HCT116 (cell line): Measurements from ENCODE around the gene COL23A1. TPM values are rescaled to one million over a fixed set of nuclear protein-coding genes. Genes with fewer than 3 reads are reported as not detected.

Experiments used
- ATAC-seq: fragments of 200-7000 bp; cut with Tn5 transposase; 2 replicates; pipeline ENCODE4 v1.9.1; 2020; ENCODE audit warnings: mild to moderate bottlenecking, moderate library complexity
- BruUV-seq: library from RNA; stranded (reverse); fragments of 400-500 nt; replicated peaks from 2 replicates; lab custom pipeline; 2021; lab: Mats Ljungman, UMichigan
- CTCF ChIA-PET: fragments of 300-600 bp; sonication (Branson Sonifier 250); formaldehyde crosslinking; loops from one replicate; lab custom pipeline; 2021; ENCODE audit warnings: antibody characterized with exemption; lab: Charles Lee
- POLR2A ChIA-PET: fragments of 300-600, 350-600 bp; sonication (Branson Sonifier 250); formaldehyde crosslinking; loops from one replicate; lab custom pipeline; 2021; ENCODE audit warnings: antibody characterized with exemption; lab: Charles Lee
- RAD21 ChIA-PET, 2 experiments: fragments of 300-600 bp; sonication (Branson Sonifier 250); formaldehyde crosslinking; loops; one replicate each; lab custom pipeline; 2023; ENCODE audit warnings: low total read pairs in 2 of 2; ENCODE audit not compliant: uncharacterized antibody in 2 of 2, unreplicated experiment in 2 of 2, low non-redundant PET in 1 of 2; lab: Charles Lee
- DNase-seq: peaks from one replicate; pipeline ENCODE4 v3.0.0-alpha.2; 2010; ENCODE audit warnings: low read depth, low spot score
- H2AFZ ChIP-seq: fragments of 200-600 bp; shearing (Covaris generic), sonication (generic); 2 replicates; pipeline ENCODE4 v1.6.1; 2017; ENCODE audit warnings: low read depth, mixed run types, mixed read lengths, antibody characterized with exemption, low read length; ENCODE audit not compliant: poor library complexity, severe bottlenecking
- H3K27ac ChIP-seq: 2 replicates; pipeline ENCODE4 v1.5.1; 2012; ENCODE audit warnings: low read depth, low read length
- H3K27me3 ChIP-seq: fragments of 200-600 bp; sonication (generic); 2 replicates; pipeline ENCODE4 v1.6.1; 2016; ENCODE audit warnings: mixed run types, low read length, mixed read lengths; ENCODE audit not compliant: insufficient read depth
- H3K36me3 ChIP-seq, 2 experiments: fragments of 200-500 bp in 1 of 2; fragments of 200-600 bp in 1 of 2; sonication (Bioruptor generic) in 1 of 2; sonication (generic) in 1 of 2; 2 replicates each; pipeline versions ENCODE4 v1.5.1 to v1.6.1; 2014 to 2016; ENCODE audit warnings: low read length in 2 of 2, inconsistent platforms in 1 of 2, mixed read lengths in 1 of 2, mixed run types in 1 of 2; ENCODE audit not compliant: insufficient read depth in 2 of 2, control insufficient read depth in 1 of 2
- H3K4me1 ChIP-seq, 2 experiments: fragments of 200-600 bp in 1 of 2; sonication (generic) in 1 of 2; 2 replicates each; pipeline versions ENCODE4 v1.5.1 to v1.6.1; 2012 to 2017; ENCODE audit warnings: low read length in 2 of 2, inconsistent platforms in 1 of 2, mild to moderate bottlenecking in 1 of 2, mixed read lengths in 1 of 2, mixed run types in 1 of 2, moderate library complexity in 1 of 2; ENCODE audit not compliant: insufficient read depth in 2 of 2, control insufficient read depth in 1 of 2
- H3K4me2 ChIP-seq: fragments of 200-600 bp; sonication (generic); 2 replicates; pipeline ENCODE4 v1.6.1; 2017; ENCODE audit warnings: mixed run types, low read length, mixed read lengths
- H3K4me3 ChIP-seq, 2 experiments: fragments of 200-600 bp in 1 of 2; sonication (generic) in 1 of 2; replicated peaks in 1 of 2; 2 replicates each; pipeline ENCODE4 v1.5.1; 2011 to 2016; ENCODE audit warnings: low read length in 2 of 2, control low read depth in 1 of 2, low read depth in 1 of 2, mild to moderate bottlenecking in 1 of 2, mixed read lengths in 1 of 2, mixed run types in 1 of 2
- H3K79me2 ChIP-seq: fragments of 200-600 bp; sonication (generic); 2 replicates; pipeline ENCODE4 v1.6.1; 2017; ENCODE audit warnings: mild to moderate bottlenecking, mixed run types, low read length, moderate library complexity, mixed read lengths; ENCODE audit not compliant: insufficient read depth
- H3K9ac ChIP-seq: fragments of 200-600 bp; sonication (generic); 2 replicates; pipeline ENCODE4 v1.6.1; 2016; ENCODE audit warnings: low read length, mixed read lengths
- H3K9me2 ChIP-seq: fragments of 200-600 bp; sonication (generic), shearing (Covaris generic); 2 replicates; pipeline ENCODE4 v1.6.1; 2017; ENCODE audit warnings: mixed run types, mild to moderate bottlenecking, moderate library complexity; ENCODE audit not compliant: insufficient read depth
- H3K9me3 ChIP-seq, 2 experiments: fragments of 200-500 bp in 1 of 2; fragments of 200-600 bp in 1 of 2; sonication (Bioruptor generic) in 1 of 2; sonication (generic) in 1 of 2; 2 replicates each; pipeline ENCODE4 v1.6.1; 2014 to 2017; ENCODE audit warnings: low read length in 2 of 2, mixed read lengths in 2 of 2, inconsistent platforms in 1 of 2, low read depth in 1 of 2, mild to moderate bottlenecking in 1 of 2, mixed run types in 1 of 2, moderate library complexity in 1 of 2; ENCODE audit not compliant: control insufficient read depth in 1 of 2, insufficient read depth in 1 of 2
- H4K20me1 ChIP-seq: fragments of 200-600 bp; sonication (generic), shearing (Covaris generic); 2 replicates; pipeline ENCODE4 v1.6.1; 2017; ENCODE audit warnings: mixed run types, mild to moderate bottlenecking, moderate library complexity; ENCODE audit not compliant: insufficient read depth
- ATF3 ChIP-seq: IDR thresholded peaks from 2 replicates; pipeline ENCODE4 v1.6.1; 2012
- CBX3 ChIP-seq: IDR thresholded peaks from 2 replicates; pipeline ENCODE4 v1.6.1; 2012; ENCODE audit warnings: low read depth
- CTCF ChIP-seq, 3 experiments: fragments of 200-600 bp in 1 of 3; sonication (generic) in 1 of 3; IDR thresholded peaks in 2 of 3; conservative IDR thresholded peaks in 1 of 3; 2 replicates each; pipeline ENCODE4 v1.5.1; 2012 to 2017; ENCODE audit warnings: low read depth in 2 of 3, low read length in 2 of 3, antibody characterized with exemption in 1 of 3, borderline replicate concordance in 1 of 3, control low read depth in 1 of 3, mild to moderate bottlenecking in 1 of 3, mixed read lengths in 1 of 3, mixed run types in 1 of 3, moderate library complexity in 1 of 3; ENCODE audit not compliant: insufficient read depth in 1 of 3
- EGR1 ChIP-seq: IDR thresholded peaks from 2 replicates; pipeline ENCODE4 v1.6.1; 2012; ENCODE audit warnings: low read depth
- EZH2 ChIP-seq: fragments of 200-600 bp; sonication (generic); IDR thresholded peaks from 2 replicates; pipeline ENCODE4 v1.6.1; 2017; ENCODE audit warnings: antibody characterized with exemption, mixed run types
- EZH2phosphoT487 ChIP-seq: fragments of 200-600 bp; IDR thresholded peaks from 2 replicates; pipeline ENCODE4 v1.6.1; 2018; ENCODE audit warnings: antibody characterized with exemption, borderline replicate concordance
- FOSL1 ChIP-seq: IDR thresholded peaks from 2 replicates; pipeline ENCODE4 v1.6.1; 2012; ENCODE audit warnings: low read depth
- POLR2A ChIP-seq: IDR thresholded peaks from 2 replicates; pipeline ENCODE4 v1.7.0; 2011; ENCODE audit warnings: borderline replicate concordance; ENCODE audit not compliant: insufficient read depth, insufficient read length; ENCODE audit errors: extremely low read depth
- POLR2AphosphoS5 ChIP-seq: IDR thresholded peaks from 2 replicates; pipeline ENCODE4 v1.6.1; 2011; ENCODE audit warnings: mild to moderate bottlenecking, low read depth, low read length, moderate library complexity
- REST ChIP-seq: IDR thresholded peaks from 2 replicates; pipeline ENCODE4 v1.6.1; 2012; ENCODE audit warnings: low read depth
- intact Hi-C: fragments of 100-400 bp; cut with micrococcal nuclease; formaldehyde crosslinking; loops from 2 replicates; pipeline ENCODE4 v1.10.0; 2022
- total RNA-seq: library from RNA; stranded (reverse); gene quantifications from one replicate; pipeline ENCODE4 v1.2.1, GENCODE V29; 2021; ENCODE audit not compliant: unreplicated experiment

The COL23A1 gene
- total RNA-seq, 1 experiment from 2014 or later, result not detected

- ChIA-PET POLR2A (no interaction called here), CTCF (interaction anchor here (1.2 kb wide), 1 partner anchor 35 kb away, joined by 3 read pairs; no protein-coding TSS in a partner anchor), RAD21 (no interaction called here)
- ATAC-seq (no peak), DNase-seq (no peak)
- no peaks in the 10 kb centered on the region for H3K36me3 ChIP-seq
- no peak overlapping the region for H2AFZ ChIP-seq
- no peaks in the 10 kb centered on the region for H3K9me3 ChIP-seq
- no peak overlapping the region for H3K27ac ChIP-seq
- H3K27me3 ChIP-seq, result no peaks in the 10 kb centered on the region
- H3K9ac ChIP-seq, result no peak overlapping the region
- no TSS peak for BruUV-seq
- no peaks in the 10 kb centered on the region for H4K20me1 ChIP-seq
- no peak overlapping the region for H3K4me3 ChIP-seq
- intact Hi-C loops, result no loop called here
- H3K4me2 ChIP-seq, result no peak overlapping the region
- H3K4me1 ChIP-seq, result no peaks in the 10 kb centered on the region
- no peak for TF ChIP-seq ATF3
- no peak for TF ChIP-seq REST
- no peak for TF ChIP-seq POLR2A
- TF ChIP-seq EGR1, result no peak
- no peak for TF ChIP-seq EZH2
- no peak for TF ChIP-seq CTCF (IDR thresholded peaks at IDR 0.05 in 2 of 3, conservative IDR thresholded peaks at IDR 0.05 in 1 of 3; ENCODE audit: borderline replicate concordance in 1 of 3, insufficient read depth in 1 of 3, low read depth in 2 of 3, low read length in 2 of 3)
- no peak for TF ChIP-seq POLR2AphosphoS5
- TF ChIP-seq EZH2phosphoT487, result no peak
- TF ChIP-seq FOSL1, result no peak
- no peak for TF ChIP-seq CBX3
- H3K9me2 ChIP-seq, result no peaks in the 10 kb centered on the region
- H3K79me2 ChIP-seq, result no peaks in the 10 kb centered on the region
Measured at GRCh38 chr5:178496214-178496613, 94.0 kb downstream of the COL23A1 start.
